Activated CD4-positive, alpha-beta T cell treated with anti-CD3 and anti-CD28 coated beads, Interleukin-2, amount 50 U/mL, for 24 hours (primary cell): ENCODE results near the gene TFF3.

ENCODE experiments used
- DNase-seq, 2 donors: peaks; one replicate each; pipeline ENCODE4 v3.0.0-alpha.2; 2020; ENCODE audit warnings: low read depth in 1 of 2, low spot score in 1 of 2

The TFF3 gene

GRCh38 chr21:42315296-42315891 lies at the start of gene TFF3:
TFF3 (minus strand) TSS chr21:42315409; CDS start chr21:42315374, 35 bp downstream.
- DNase-seq = no peak

DNA sequence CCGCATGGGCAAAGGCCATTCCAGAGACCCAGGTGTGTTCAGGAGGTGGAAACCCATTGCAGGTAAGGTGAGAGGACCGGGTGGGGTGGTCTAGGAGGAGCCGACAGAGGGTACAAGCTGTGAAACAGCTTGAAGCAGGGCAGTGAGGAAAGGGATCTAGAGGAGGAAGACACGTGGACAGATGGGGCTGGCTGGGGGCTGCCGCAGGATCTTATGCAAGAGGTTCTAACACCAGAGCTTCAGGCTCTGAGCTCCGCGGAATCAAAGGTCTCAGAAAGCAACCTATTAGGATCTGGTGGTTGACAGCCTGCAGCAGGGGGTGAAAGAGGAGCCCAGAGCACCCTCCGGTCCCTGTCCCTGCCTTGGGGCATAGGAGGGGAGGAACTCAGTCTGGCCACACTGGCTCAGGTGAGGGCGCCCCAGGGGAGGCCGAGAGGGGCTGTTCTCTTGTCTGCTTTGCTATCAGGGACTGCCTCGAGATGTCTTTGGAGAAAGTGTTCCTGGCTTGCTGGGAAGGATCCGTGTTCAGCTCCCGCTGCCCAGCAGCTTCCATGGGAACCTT lies 49.2 kb upstream of the TFF3 start:
- DNase-seq = no peak

- DNase-seq = no peak
Observed at GRCh38 chr21:42363312-42363711, 48.1 kb upstream of the TFF3 start.

GRCh38 chr21:42362700-42363099 lies 47.5 kb upstream of the TFF3 start:
- no peak for DNase-seq

GRCh38 chr21:42362198-42362597 lies 47.0 kb upstream of the TFF3 start:
- DNase-seq = no peak

GRCh38 chr21:42361286-42361685 lies 46.1 kb upstream of the TFF3 start:
- DNase-seq = no peak

DNA sequence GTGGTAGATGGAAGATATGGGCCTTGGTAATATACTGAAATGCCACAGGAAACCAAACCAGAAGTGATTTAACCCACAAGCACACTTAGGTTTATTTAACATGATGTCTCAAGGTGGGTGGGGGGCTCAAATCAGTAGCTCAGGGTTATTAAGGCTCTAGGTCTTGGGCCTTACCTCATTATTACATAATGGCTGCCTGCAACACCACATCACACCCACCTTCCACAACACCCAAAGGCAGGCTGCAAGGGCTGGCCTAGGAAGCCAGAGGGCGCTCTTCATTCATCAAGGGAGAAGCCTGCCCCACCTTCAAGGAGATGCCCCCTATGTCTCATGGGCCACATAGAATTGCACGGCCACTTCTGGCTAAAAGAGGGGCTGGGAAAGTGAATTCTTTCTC lies 45.1 kb upstream of the TFF3 start:
- no peak for DNase-seq

GRCh38 chr21:42358937-42359336 lies 43.7 kb upstream of the TFF3 start:
- DNase-seq = no peak

DNA sequence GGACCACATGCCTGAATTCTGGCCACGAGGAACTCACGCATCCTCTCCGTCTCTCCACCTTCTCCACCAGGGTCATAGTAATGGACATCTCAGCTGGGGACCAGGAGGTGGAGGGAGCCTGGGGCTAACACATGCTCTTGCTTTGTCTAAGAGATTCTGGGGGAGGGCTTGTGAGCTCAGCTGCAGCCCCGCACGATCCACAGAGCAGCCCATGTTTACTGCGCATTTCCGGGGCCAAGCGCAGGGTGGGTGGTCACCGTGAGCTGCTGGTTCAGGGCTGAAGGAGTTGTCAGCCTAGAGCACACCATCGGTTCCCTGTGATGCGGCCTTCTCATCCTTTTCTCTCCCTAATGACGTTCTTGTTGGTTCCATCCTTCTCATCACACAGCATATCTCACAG lies 43.1 kb upstream of the TFF3 start:
- no peak for DNase-seq

DNA sequence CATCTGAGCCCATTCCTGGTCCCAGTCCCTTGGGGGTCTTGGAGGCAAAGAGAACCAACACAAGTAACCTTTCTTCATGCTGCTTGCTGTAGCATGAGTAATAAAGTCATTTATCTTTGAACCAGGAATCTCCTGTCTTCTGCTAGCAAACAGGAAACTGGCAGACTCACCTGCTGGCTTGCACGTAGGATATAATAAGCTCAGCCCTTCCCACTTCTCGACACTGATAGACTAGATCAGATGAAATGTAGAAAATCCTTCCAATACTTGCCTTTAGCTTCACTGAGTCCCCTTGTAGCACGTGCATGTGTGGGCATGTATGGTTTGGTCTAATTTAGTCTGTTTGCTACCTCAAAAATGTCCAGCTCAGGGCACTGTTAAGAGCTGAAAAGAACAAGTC lies 42.1 kb upstream of the TFF3 start:
- no peak for DNase-seq

DNA sequence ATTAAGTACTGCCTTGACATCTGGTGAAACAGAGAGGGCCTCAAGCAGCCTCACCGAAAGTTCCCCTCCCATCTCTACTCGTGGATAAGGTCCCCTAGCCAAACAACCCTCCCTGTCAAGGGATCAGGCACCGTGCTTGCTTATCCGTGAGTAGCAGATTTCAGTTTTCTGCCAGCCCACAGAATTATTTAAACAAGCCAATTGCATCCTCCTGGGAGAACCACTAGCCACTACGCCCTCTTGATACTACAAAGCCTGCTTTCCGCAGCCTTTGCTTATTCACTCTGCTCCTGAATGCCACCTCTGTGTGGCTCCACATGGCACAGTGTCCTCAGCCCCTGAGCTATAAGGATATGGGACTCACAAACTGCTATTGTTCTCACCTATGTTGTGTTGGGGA lies 41.4 kb upstream of the TFF3 start:
- DNase-seq = no peak

DNA sequence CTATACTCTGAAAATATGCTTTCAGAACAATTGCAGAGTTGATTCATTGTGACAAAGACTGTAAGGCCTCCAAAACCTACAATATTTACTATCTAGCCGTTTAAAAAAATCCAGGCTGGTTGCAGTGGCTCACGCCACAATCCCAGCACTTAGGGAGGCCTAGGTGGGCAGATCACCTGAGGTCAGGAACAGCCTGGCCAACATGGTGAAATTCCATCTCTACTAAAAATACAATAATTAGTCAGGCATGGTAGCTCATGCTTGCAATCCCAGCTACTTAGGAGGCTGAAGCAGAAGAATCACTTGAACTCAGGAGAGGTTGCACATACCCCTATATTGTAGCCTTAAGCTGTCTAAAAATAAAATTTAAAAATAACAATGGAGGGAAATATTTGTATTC lies 40.8 kb upstream of the TFF3 start:
- no peak for DNase-seq

DNA sequence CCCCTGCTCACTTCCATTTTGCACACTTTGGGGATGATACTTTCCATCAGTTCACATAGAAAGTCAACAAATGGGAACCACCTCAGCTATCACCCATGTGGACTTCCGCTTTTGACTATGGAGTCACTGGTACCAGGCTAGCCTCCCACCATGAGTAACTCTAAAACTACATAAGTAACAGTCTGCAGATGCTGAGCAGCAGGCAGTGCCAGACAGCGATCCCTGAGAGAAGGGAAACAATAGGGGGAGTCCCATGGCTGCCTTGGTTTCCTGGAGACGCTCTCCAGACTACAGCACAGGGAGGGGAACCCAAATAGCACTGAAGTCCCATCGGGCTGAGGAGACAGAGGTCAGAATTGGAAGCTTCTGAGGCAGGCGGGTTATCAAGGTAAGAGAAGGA lies 38.4 kb upstream of the TFF3 start:
- DNase-seq = no peak

DNA sequence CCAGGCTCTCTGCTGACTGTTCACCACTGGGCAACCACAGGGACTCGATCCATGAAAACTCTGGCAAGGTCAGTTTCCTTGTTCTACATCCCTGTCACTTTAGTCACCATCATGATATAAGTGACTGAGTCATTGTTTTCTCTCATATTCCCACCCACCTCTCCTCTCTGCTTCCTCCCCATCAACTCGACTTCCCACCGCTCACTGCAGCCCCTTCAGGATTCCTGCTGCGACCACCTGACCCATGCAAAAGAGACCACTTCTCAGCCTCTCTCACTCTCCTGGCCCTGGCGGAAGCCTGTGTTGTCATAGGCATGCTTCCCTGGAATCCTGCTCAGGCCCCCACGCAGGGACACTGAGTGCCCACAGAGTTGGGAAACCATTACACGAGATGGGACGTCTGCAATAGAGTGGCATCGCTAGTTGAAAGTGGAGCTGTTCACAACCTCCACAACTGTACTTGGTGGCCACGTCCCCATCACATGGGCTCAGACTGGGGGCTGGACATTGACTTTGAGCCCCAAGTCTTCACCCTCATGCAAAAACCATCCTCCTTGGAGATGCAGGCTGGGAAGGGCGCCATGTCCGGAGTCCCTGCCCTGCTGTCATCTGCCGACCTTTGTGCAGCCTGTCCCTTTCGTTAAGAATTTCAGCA lies 37.4 kb upstream of the TFF3 start:
- DNase-seq = no peak

GRCh38 chr21:42351626-42352440 lies 36.6 kb upstream of the TFF3 start:
- DNase-seq = no peak

- no peak for DNase-seq
Observed at GRCh38 chr21:42350927-42351426, 35.8 kb upstream of the TFF3 start, which contains the start of gene TFF2. TFF2 (minus strand) TSS chr21:42350994; CDS start chr21:42350957, 37 bp downstream.

- no peak for DNase-seq
Observed at GRCh38 chr21:42350318-42350910, 35.2 kb upstream of the TFF3 start.

- no peak for DNase-seq
Observed at GRCh38 chr21:42349420-42350317, 34.5 kb upstream of the TFF3 start.

- no peak for DNase-seq
Observed at GRCh38 chr21:42348762-42349161, 33.6 kb upstream of the TFF3 start.

DNA sequence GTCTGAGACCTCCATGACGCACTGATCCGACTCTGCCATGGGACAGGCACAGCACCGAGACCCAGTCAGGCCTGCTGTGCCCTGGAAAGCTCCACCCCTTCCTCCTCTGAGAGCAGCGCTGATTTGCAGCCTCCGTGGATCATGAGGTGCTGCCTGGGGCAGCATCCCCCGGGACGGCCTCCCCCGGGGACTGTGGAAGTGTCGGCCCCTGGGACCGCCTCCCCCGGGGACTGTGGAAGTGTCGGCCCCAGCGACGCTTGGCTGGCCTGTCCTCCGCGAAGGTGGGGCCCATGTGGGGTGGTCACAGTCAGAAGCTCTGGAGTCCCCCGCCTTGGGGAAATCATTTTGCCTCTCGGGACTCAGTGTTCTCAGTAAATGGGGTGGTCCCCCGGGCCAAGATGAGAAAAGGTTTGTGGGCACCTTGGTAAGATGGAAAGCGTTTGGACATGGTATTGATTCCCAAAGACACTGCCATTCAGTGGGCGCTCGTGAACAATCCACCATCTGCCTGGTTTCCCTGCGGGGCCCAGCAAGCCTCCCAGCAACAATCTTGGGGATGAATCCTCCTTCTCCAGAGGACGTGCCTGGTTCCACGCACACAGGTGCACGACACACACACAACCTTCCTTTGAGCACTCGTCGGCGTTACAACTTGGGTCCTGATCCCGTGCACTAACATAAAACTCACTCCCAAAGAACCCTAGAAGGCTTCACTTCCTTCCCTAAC lies 32.6 kb upstream of the TFF3 start:
- DNase-seq = no peak
